ENCODE data around the gene STX1A.

Gene STX1A

DNA sequence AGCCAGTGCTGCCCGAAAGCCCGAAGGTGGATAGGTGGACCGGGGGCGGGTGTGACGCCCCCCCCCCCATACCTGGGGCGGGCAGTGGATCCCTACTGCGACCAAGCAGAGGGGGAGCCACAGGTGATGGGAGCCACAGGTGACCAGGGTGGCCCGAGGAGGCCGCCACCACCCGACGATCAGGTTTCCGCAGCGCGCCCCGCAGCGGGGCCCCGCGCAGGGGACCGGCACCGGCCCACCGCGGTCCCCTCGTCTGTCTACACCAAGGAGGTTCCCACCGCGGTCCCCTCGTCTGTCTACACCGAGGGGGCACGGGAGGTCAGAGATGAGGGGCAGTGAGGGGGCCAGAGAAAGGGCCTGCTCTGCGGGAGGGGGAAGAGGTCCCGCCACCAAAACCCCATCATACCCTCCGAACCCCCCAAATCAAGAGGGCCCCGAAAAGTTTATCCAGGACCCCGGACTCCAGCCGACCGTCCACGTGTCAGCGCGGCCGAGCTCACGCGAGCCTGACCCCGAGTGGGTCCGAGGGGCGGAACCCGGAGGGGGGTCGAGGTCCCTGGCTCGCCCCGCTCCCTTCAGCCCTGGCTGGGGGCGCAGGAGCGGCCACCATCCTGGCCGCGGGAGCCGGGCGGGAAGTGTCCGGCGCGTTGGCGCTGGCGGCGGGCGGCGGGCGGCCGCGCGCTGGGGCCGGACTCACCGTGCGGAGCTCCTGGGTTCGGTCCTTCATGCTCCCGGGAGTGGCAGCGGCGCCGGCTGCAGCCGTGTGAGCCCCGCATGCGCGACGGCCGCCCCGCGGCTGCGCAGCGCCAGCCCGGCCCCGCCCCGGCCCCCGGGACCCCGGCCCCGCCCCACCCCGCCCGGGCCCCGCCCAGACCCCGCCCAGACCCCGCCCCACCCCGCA, at the start of gene STX1A:
STX1A (minus strand) TSS at position 765 of the 901 bp plus-strand sequence; CDS start at position 727, 38 bp downstream.
- TF ChIP-seq, protein P1, sequence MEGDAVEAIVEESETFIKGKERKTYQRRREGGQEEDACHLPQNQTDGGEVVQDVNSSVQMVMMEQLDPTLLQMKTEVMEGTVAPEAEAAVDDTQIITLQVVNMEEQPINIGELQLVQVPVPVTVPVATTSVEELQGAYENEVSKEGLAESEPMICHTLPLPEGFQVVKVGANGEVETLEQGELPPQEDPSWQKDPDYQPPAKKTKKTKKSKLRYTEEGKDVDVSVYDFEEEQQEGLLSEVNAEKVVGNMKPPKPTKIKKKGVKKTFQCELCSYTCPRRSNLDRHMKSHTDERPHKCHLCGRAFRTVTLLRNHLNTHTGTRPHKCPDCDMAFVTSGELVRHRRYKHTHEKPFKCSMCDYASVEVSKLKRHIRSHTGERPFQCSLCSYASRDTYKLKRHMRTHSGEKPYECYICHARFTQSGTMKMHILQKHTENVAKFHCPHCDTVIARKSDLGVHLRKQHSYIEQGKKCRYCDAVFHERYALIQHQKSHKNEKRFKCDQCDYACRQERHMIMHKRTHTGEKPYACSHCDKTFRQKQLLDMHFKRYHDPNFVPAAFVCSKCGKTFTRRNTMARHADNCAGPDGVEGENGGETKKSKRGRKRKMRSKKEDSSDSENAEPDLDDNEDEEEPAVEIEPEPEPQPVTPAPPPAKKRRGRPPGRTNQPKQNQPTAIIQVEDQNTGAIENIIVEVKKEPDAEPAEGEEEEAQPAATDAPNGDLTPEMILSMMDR (conservative IDR thresholded peaks at IDR 0.05) = no peak
- H3K27ac ChIP-seq = peak within 1 kb of the TSS; percentile 81; the same call in 1 of the 2 replicates

DNA sequence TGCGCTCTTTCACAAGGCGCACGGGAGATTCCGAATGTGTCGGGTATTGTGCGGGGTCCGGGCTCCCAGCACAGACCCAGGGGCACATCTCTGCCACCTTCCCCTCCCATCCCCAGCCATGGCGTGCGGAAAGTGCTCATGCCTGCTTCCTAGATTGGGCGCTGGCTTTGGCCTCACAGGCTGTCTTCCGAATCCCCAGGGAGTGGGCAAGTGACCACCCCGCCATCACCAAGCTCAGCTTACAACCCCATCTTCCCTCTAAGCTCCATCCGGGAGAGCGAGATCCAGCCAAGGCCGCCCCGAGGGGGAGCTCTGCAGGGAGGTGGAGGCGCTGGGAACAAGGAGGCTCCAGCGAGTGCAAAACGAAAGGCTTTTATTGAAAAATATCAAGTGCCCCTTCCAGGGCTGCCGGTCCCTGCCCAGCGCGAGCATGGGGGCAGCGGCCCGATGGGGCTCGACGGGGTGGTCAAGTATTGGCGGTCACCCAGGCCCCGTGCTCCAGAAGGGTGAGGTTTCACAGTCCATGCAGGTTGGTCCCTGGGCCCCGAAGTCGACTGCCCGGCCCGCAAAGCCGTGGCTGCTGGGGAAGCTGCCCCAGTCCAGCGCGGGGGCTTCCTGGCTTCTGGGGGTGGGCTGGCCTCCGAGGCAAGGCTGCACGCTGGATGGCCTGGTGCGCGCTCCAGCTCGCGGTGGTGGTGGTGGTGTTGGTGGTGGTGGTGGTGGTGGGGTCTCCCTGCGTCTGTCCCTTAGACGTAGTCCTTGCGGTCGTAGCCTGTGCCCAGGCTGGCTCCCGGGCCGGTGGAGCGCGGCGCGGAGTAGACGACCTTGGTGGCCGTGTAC, 49.4 kb upstream of the STX1A start:
- peak overlapping the region; percentile 93 for H3K27ac ChIP-seq
- TF ChIP-seq, protein P1 (conservative IDR thresholded peaks at IDR 0.05) = no peak

DNA sequence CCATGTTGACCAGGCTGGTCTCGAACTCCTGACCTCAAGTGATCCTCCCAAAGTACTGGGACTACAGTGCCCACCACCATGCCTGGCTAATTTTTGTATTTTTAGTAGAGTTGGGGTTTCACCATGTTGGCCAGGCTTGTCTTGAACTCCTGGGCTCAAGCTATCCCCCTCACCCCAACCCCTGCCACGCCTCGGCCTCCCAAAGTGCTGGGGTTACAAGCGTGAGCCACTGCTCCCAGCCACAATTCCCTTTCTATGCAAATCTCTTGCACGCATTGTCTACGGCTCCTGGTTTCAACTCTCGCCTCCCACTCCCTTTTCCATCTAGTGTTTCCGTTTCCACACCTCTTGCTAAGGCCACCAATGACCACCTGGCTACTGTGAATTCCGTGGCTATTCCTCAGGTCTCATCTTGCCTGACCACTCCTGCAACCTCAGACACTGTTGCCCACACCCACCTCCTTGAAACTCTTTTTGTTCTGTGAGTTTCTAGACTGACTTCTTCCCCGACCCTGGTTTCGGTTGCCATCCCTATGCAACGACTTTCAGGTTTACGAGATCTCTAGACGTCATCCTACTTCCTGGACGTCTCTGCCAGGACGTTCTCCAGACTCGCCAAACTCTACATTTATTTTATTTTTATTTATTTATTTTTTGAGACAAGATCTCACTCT, 47.2 kb upstream of the STX1A start:
- TF ChIP-seq, protein P1 (conservative IDR thresholded peaks at IDR 0.05) = no peak
- H3K27ac ChIP-seq = peak overlapping the region; percentile 47

DNA sequence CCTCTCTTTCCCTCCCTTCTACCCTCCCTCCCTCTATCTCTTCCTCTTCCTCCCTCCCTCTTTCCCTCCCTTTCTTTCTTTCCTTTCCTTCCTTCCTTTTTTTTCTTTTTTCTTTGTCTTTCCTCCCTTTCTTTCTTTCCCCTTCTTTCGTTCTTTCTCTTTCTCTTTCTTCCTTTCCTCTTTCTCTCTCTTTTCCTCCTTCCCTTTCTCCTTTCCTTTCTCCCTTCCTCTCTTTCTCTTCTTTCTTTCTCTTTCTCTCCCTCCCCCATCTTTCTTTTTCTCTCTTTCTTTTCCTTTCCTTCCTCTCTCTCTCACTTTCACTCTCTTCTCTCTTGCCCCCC, 43.2 kb upstream of the STX1A start:
- TF ChIP-seq, protein P1 (conservative IDR thresholded peaks at IDR 0.05) = no peak
- no peak overlapping the region for H3K27ac ChIP-seq

DNA sequence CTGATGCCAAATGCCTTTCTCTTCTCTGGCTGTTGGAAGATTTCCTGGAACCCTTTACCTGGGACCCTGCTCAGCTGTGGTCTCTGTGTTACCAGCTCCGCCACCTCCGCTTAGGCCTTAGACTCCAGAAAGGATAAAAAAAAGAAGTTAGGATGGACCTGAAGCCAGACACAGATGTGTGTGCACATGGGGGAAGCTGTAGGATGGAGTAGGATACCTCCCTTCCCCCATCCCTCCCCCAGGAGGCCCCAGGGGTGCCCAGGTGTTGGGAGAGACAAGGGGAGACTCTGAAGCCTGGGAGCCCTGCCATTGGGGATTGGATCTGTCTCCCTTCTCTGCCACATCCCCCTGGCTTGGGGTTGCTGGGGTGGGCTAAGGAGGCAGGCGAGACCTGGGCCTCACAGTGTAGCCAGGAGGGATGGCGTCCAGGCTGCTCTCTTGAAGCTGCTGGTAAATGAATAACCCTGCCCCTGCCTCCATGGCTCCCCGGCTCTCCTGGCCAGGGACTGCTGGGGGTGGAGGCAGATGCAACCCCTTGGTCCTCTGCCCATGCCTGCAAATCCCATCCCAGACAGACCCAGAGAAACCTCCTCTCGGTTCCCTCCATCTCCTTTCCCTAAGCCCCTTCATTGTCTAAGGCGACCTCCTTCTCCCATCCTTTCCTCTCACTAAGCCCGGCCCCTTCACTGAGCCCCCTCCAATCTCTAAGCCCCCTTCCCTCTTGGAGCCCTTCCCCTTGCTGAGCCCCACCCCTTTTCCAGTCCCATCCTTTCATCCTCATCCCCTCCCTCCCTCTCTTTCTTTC, 42.6 kb upstream of the STX1A start:
- TF ChIP-seq, protein P1 (conservative IDR thresholded peaks at IDR 0.05) = no peak

DNA sequence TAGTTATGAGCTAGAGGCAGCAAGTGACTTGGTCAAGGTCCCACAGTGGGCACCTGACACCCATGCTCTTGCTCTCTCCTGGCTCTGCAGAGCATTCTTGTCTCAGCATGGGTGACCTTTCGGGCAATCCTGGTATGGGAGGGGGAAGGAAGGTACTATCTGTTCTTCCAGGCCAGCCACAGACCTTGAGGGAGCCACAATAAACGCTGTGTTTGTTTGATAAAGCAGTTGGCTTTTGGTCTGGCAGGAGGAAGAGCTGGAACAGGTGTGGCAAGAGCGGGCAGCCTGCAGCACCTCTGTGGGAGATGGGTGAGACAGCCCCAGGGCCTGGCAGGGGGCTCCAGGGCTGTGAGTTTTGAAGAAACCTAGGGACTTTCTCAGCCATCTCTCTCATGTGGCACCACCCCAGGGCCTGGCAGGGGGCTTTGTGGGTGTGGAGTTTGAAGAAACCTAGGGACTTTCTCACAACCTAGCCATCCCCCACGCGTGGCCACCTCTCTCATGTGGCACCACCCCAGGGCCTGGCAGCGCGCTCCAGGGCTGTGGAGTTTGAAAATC, 39.2 kb upstream of the STX1A start:
- H3K27ac ChIP-seq = peak overlapping the region; percentile 87
- TF ChIP-seq, protein P1 (conservative IDR thresholded peaks at IDR 0.05) = no peak

More for the DNA sequence above, 42.6 kb upstream of the STX1A start:
- H3K27ac ChIP-seq = peak overlapping the region; percentile 16; the same call in 1 of the 2 replicates
